Neural progenitor cell (in vitro differentiated cells): Measurements from ENCODE around the gene FADS1. TPM values are rescaled to one million over a fixed set of nuclear protein-coding genes. Genes with fewer than 3 reads are reported as not detected.

ENCODE experiments used
- DNase-seq: peaks from one replicate; pipeline ENCODE4 v3.0.0-alpha.2; 2016; ENCODE audit warnings: low spot score
- H2AFZ ChIP-seq: fragments of 200-600 bp; sonication (generic); replicated peaks from 2 replicates; pipeline ENCODE4 v1.6.1; 2016; ENCODE audit warnings: antibody characterized with exemption
- H3F3A ChIP-seq: fragments of 200-600 bp; sonication (generic); 2 replicates; pipeline ENCODE4 v1.6.1; 2016; ENCODE audit warnings: antibody characterized with exemption, low read depth
- H3K27ac ChIP-seq: fragments of 200-600 bp; sonication (generic); 2 replicates; pipeline ENCODE4 v1.5.1; 2016; ENCODE audit warnings: mild to moderate bottlenecking
- H3K27me3 ChIP-seq: fragments of 200-600 bp; sonication (generic); 2 replicates; pipeline ENCODE4 v1.6.1; 2016; ENCODE audit warnings: mild to moderate bottlenecking, moderate library complexity
- H3K36me3 ChIP-seq: fragments of 200-600 bp; sonication (generic); 2 replicates; pipeline ENCODE4 v1.5.1; 2016
- H3K4me1 ChIP-seq: fragments of 200-600 bp; sonication (generic); 2 replicates; pipeline ENCODE4 v1.6.1; 2016; ENCODE audit warnings: mixed run types
- H3K4me2 ChIP-seq: fragments of 200-600 bp; sonication (generic); 2 replicates; pipeline ENCODE4 v1.6.1; 2016
- H3K4me3 ChIP-seq: fragments of 200-600 bp; sonication (generic); 2 replicates; pipeline ENCODE4 v1.5.1; 2016
- H3K79me2 ChIP-seq: fragments of 200-600 bp; sonication (generic); 2 replicates; pipeline ENCODE4 v1.6.1; 2016; ENCODE audit warnings: low read depth
- H3K9ac ChIP-seq: fragments of 200-600 bp; sonication (generic); 2 replicates; pipeline ENCODE4 v1.6.1; 2016
- H3K9me3 ChIP-seq: fragments of 200-600 bp; sonication (generic); 2 replicates; pipeline ENCODE4 v1.5.1; 2016; ENCODE audit warnings: low read depth
- H4K20me1 ChIP-seq: fragments of 200-600 bp; sonication (generic); 2 replicates; pipeline ENCODE4 v1.6.1; 2016; ENCODE audit warnings: low read depth
- H3K27ac Mint-ChIP-seq: 3 replicates; pipeline ENCODE4 v1.8.0; 2021; ENCODE audit warnings: mixed read lengths
- H3K27me3 Mint-ChIP-seq: 2 replicates; pipeline ENCODE4 v1.8.0; 2022; ENCODE audit warnings: low read depth, mild to moderate bottlenecking, inconsistent platforms, moderate library complexity, mixed read lengths; ENCODE audit not compliant: insufficient read depth
- H3K36me3 Mint-ChIP-seq: 3 replicates; pipeline ENCODE4 v1.8.0; 2021; ENCODE audit warnings: mixed read lengths
- H3K4me1 Mint-ChIP-seq: 3 replicates; pipeline ENCODE4 v1.8.0; 2021; ENCODE audit warnings: mixed read lengths
- H3K4me3 Mint-ChIP-seq: 3 replicates; pipeline ENCODE4 v1.8.0; 2021; ENCODE audit warnings: mild to moderate bottlenecking, moderate library complexity, mixed read lengths
- H3K9me3 Mint-ChIP-seq: 3 replicates; pipeline ENCODE4 v1.8.0; 2020; ENCODE audit warnings: mixed read lengths
- EZH2 ChIP-seq: fragments of 200-600 bp; sonication (generic); IDR thresholded peaks from 2 replicates; pipeline ENCODE4 v1.6.1; 2017; ENCODE audit warnings: antibody characterized with exemption, mild to moderate bottlenecking, moderate library complexity
- EZH2phosphoT487 ChIP-seq: fragments of 200-600 bp; sonication (generic); IDR thresholded peaks from 2 replicates; pipeline ENCODE4 v1.6.1; 2017; ENCODE audit warnings: antibody characterized with exemption
- total RNA-seq: library from RNA; depleted of rRNA; stranded (reverse); fragments of >200 nt; gene quantifications from 2 replicates; pipeline ENCODE4 v1.2.3, GENCODE V29; 2015; ENCODE audit warnings: low replicate concordance
- TF ChIP-seq, protein P1 (sequence below): fragments of 200-600 bp; sonication (generic); IDR thresholded peaks from 2 replicates; pipeline ENCODE4 v1.5.1; 2017; ENCODE audit warnings: antibody characterized with exemption, mild to moderate bottlenecking

Gene FADS1
- total RNA-seq, 1 donor from 2014 or later = 163 TPM

DNA sequence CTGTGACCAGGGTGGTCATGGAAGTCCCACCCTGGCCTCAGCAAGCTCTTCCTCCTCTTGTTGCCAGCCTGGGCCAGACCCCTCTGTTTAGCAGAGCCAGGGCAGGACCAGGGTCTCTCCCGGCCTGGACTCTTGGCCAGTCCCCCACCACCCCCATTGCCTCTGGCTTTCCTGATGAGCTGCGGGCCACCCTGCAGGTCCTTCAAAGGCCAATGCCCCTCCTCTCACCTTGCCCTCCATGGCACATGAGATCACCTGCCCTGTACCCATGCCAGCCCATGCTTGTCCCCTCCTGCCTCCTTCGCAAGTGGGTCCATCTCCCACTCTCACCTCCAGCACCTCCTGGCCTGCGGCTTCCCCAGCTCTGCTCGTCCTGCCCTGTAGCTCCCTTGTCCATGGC lies 21.7 kb upstream of the FADS1 start:
- Histone ChIP-seq H3K27me3 (no peaks in the 10 kb centered on the region), H2AFZ (no peak overlapping the region), H3K9ac (no peak overlapping the region), H3K36me3 (peaks cover 17% of the 10 kb centered on the region), H3K4me3 (no peak overlapping the region), H3F3A (peaks cover 7% of the 10 kb centered on the region), H3K4me2 (no peak overlapping the region), H4K20me1 (peaks cover 78% of the 10 kb centered on the region), H3K27ac (no peak overlapping the region), H3K79me2 (peaks cover 83% of the 10 kb centered on the region), H3K9me3 (no peaks in the 10 kb centered on the region), H3K4me1 (peaks cover 7% of the 10 kb centered on the region)
- TF ChIP-seq EZH2 (no peak), EZH2phosphoT487 (no peak)
- TF ChIP-seq, protein P1, sequence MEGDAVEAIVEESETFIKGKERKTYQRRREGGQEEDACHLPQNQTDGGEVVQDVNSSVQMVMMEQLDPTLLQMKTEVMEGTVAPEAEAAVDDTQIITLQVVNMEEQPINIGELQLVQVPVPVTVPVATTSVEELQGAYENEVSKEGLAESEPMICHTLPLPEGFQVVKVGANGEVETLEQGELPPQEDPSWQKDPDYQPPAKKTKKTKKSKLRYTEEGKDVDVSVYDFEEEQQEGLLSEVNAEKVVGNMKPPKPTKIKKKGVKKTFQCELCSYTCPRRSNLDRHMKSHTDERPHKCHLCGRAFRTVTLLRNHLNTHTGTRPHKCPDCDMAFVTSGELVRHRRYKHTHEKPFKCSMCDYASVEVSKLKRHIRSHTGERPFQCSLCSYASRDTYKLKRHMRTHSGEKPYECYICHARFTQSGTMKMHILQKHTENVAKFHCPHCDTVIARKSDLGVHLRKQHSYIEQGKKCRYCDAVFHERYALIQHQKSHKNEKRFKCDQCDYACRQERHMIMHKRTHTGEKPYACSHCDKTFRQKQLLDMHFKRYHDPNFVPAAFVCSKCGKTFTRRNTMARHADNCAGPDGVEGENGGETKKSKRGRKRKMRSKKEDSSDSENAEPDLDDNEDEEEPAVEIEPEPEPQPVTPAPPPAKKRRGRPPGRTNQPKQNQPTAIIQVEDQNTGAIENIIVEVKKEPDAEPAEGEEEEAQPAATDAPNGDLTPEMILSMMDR = no peak
- H3K4me3 Mint-ChIP-seq = no peak overlapping the region
- H3K9me3 Mint-ChIP-seq = no peaks in the 10 kb centered on the region
- peak overlapping the region; percentile 79 for H3K27ac Mint-ChIP-seq
- peaks cover 2% of the 10 kb centered on the region for H3K27me3 Mint-ChIP-seq
- peaks cover 19% of the 10 kb centered on the region for H3K4me1 Mint-ChIP-seq
- no peak for DNase-seq
- H3K36me3 Mint-ChIP-seq = peaks cover 50% of the 10 kb centered on the region

DNA sequence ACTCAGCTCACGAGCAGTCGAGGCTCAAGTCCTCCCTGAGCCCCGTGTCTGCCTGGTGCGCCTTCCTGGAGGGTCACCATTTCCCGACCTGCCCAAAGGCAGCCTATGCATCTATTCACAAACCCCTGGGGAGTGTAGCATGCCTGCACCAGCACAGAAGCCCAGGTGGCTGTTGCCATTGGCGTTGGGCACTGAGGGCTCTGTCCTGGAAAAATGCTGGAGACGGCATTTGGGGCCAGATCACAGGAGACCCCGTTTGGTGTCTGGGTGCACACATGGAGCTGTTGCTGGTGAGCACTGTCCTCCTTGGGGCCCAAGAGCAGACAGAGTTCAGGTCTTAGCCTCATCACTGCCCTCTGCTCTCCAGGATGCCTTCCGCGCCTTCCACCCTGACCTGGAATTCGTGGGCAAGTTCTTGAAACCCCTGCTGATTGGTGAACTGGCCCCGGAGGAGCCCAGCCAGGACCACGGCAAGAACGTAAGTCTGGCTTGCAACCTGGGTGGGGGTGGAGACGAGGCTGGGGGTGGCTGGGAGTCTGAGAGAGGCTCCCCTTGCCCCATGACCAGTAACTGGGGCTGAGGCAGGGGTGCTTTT lies 20.7 kb upstream of the FADS1 start:
- H3K9me3 ChIP-seq = no peaks in the 10 kb centered on the region
- peaks cover 83% of the 10 kb centered on the region for H3K79me2 ChIP-seq
- H3F3A ChIP-seq = no peaks in the 10 kb centered on the region
- H3K27me3 ChIP-seq = no peaks in the 10 kb centered on the region
- H3K9ac ChIP-seq = no peak overlapping the region
- H3K4me1 Mint-ChIP-seq = peaks cover 29% of the 10 kb centered on the region
- H3K4me3 Mint-ChIP-seq = no peak overlapping the region
- no peak overlapping the region for H3K4me2 ChIP-seq
- H4K20me1 ChIP-seq = peaks cover 85% of the 10 kb centered on the region
- H3K27me3 Mint-ChIP-seq = peaks cover 2% of the 10 kb centered on the region
- DNase-seq = no peak
- H3K4me1 ChIP-seq = peaks cover 11% of the 10 kb centered on the region
- peaks cover 17% of the 10 kb centered on the region for H3K36me3 ChIP-seq
- H2AFZ ChIP-seq = no peak overlapping the region
- no peak overlapping the region for H3K27ac ChIP-seq
- H3K4me3 ChIP-seq = no peak overlapping the region
- peaks cover 51% of the 10 kb centered on the region for H3K36me3 Mint-ChIP-seq
- no peak overlapping the region for H3K27ac Mint-ChIP-seq
- no peaks in the 10 kb centered on the region for H3K9me3 Mint-ChIP-seq
- TF ChIP-seq, protein P1 = no peak
- TF ChIP-seq EZH2 (no peak), EZH2phosphoT487 (no peak)

DNA sequence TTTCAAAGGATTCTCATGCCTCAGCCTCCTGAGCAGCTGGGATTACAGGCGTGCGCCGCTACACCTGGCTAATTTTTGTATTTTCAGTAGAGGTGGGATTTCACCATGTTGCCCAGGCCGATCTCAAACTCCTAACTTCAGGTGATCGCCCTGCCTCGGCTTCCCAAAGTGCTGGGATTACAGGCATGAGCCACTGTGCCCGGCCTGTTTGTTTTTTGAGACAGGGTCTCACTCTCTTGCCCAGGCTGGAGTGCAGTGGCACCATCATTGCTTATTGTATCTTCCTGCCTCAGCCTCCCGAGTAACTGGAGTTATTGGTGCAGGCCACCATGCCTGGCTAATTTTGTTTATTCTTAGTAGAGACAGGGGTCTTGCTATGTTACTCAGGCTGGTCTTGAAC lies 19.4 kb upstream of the FADS1 start:
- H3K36me3 Mint-ChIP-seq = peaks cover 42% of the 10 kb centered on the region
- H3K27ac ChIP-seq = no peak overlapping the region
- peaks cover 19% of the 10 kb centered on the region for H3K4me1 ChIP-seq

More for the DNA sequence above, 19.4 kb upstream of the FADS1 start:
- peaks cover 39% of the 10 kb centered on the region for H3K4me1 Mint-ChIP-seq
- no peak overlapping the region for H3K4me3 Mint-ChIP-seq
- H3K79me2 ChIP-seq = peaks cover 87% of the 10 kb centered on the region
- peaks cover 11% of the 10 kb centered on the region for H3F3A ChIP-seq
- H3K9me3 Mint-ChIP-seq = no peaks in the 10 kb centered on the region
- no peaks in the 10 kb centered on the region for H3K9me3 ChIP-seq
- no peak overlapping the region for H3K4me3 ChIP-seq
- peaks cover 98% of the 10 kb centered on the region for H4K20me1 ChIP-seq
- H3K27ac Mint-ChIP-seq = no peak overlapping the region
- peaks cover 13% of the 10 kb centered on the region for H3K36me3 ChIP-seq
- no peak for DNase-seq
- peaks cover 2% of the 10 kb centered on the region for H3K27me3 Mint-ChIP-seq
- H3K9ac ChIP-seq = no peak overlapping the region
- H2AFZ ChIP-seq = no peak overlapping the region
- no peak overlapping the region for H3K4me2 ChIP-seq
- no peaks in the 10 kb centered on the region for H3K27me3 ChIP-seq
- TF ChIP-seq, protein P1 = no peak
- TF ChIP-seq EZH2phosphoT487 (no peak), EZH2 (no peak)
